GM12801 (cell line): ENCODE results near the gene ZSWIM1.

Source experiments
- CTCF ChIP-seq: IDR thresholded peaks from one replicate; pipeline ENCODE4 v1.5.1; 2011; ENCODE audit warnings: control low read depth; ENCODE audit not compliant: insufficient read length; ENCODE audit errors: extremely low read depth

The ZSWIM1 gene

GRCh38 chr20:45898285-45898684 is 17.3 kb downstream of the ZSWIM1 start:
- TF ChIP-seq CTCF = no peak

- no peak for TF ChIP-seq CTCF
Measured at GRCh38 chr20:45899046-45899835, 18.2 kb downstream of the ZSWIM1 start.

GRCh38 chr20:45902199-45902701 is 21.2 kb downstream of the ZSWIM1 start:
- TF ChIP-seq CTCF = no peak

- no peak for TF ChIP-seq CTCF
Measured at GRCh38 chr20:45904583-45905504, 23.8 kb downstream of the ZSWIM1 start.

GRCh38 chr20:45905505-45906079 is 24.6 kb downstream of the ZSWIM1 start:
- TF ChIP-seq CTCF = no peak

- no peak for TF ChIP-seq CTCF
Measured at GRCh38 chr20:45907219-45907948, 26.4 kb downstream of the ZSWIM1 start.
